ENCODE data around the gene FAM98C. TPM values are rescaled to one million over a fixed set of nuclear protein-coding genes. Genes with fewer than 3 reads are reported as not detected.
"Not testable (repeated sequence)": the region's sequence is repeated elsewhere in the genome, so short reads cannot be mapped to it uniquely, and the experiment has no call there.

Gene FAM98C
- total RNA-seq, 1 experiment from 2014 or later: 10.5 TPM

GRCh38 chr19:38395381-38396114, 7.3 kb upstream of the FAM98C start:
- DNase-seq (ENCODE audit: low read depth): no peak

GRCh38 chr19:38399081-38399480, 3.8 kb upstream of the FAM98C start:
- DNase-seq (ENCODE audit: low read depth): no peak

GRCh38 chr19:38399537-38399936, 3.4 kb upstream of the FAM98C start:
- no peak for DNase-seq (ENCODE audit: low read depth)

DNA sequence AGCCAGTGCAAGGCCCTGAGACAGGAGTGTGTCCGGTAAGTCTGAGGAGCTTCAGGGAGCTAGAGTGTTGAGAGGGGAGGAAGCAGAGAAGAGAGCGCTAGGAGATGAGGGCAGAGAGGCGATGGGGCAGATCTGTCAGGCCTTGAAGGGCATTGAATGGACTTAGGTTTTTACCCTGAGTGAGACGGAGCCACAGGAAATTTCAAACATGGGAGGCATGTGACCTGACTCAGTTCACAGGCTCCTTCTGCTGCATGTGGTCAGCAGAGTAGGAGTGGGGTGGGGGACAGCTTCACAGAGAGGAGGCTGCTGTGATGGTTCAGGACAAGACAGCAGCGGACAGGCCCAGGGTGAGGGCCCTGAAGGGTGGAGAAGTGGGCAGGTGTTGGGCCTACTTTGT, 2.5 kb upstream of the FAM98C start:
- DNase-seq (ENCODE audit: low read depth): peak; percentile 23

DNA sequence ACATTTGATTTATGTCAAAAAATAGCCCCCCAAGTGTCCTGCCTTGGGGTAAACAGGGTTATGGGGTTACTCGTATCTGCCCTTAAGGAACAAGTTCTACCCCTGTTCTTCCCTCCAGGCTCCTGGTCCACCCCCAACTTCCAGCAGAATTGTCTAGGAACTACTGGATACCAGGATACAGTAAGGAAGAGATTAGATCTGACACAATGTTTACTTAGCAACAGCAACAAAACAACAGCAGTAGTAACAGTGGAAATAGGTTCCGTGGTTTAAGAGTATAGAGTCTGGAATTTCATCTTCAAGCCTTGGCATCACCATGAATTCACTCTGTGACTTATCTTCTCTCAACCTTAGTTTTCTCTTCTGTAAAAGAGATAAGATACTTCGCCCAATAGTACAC, 1.7 kb upstream of the FAM98C start:
- peak; percentile 80 for DNase-seq (ENCODE audit: low read depth)

- DNase-seq (ENCODE audit: low read depth): no peak
Observed at GRCh38 chr19:38402623-38402966, 298 bp upstream of the FAM98C start.

- DNase-seq (ENCODE audit: low read depth): no peak
Observed at GRCh38 chr19:38404858-38405257, 2.0 kb downstream of the FAM98C start.

- no peak for DNase-seq (ENCODE audit: low read depth)
Observed at GRCh38 chr19:38405276-38405675, 2.4 kb downstream of the FAM98C start.

DNA sequence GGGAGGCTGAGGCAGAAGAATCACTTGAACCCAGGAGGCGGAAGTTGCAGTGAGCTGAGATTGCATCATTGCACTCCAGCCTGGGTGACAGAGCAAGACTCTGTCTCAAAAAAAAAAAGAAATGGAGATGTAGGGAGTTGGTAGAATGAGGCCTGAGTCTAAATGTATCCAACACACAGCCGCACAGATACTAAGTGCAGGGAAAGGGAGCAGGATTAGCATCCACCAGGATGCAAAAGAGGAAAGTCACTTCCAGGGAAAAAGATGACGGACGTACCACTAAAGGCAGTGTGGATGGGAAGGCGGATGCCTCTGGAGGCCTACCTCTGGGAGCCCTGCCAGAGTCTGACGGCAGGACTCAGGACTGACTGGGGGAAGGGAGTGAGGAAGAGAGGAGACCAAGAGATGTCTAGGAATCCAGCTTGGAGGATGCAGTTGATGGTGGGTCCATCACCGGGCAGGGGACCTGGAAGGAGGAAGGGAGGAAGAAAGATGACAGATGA, 6.8 kb downstream of the FAM98C start:
- peak; percentile 58 for DNase-seq (ENCODE audit: low read depth)

- not testable (repeated sequence) for DNase-seq (ENCODE audit: low read depth)
Observed at GRCh38 chr19:38410407-38410806, 7.5 kb downstream of the FAM98C start.

DNA sequence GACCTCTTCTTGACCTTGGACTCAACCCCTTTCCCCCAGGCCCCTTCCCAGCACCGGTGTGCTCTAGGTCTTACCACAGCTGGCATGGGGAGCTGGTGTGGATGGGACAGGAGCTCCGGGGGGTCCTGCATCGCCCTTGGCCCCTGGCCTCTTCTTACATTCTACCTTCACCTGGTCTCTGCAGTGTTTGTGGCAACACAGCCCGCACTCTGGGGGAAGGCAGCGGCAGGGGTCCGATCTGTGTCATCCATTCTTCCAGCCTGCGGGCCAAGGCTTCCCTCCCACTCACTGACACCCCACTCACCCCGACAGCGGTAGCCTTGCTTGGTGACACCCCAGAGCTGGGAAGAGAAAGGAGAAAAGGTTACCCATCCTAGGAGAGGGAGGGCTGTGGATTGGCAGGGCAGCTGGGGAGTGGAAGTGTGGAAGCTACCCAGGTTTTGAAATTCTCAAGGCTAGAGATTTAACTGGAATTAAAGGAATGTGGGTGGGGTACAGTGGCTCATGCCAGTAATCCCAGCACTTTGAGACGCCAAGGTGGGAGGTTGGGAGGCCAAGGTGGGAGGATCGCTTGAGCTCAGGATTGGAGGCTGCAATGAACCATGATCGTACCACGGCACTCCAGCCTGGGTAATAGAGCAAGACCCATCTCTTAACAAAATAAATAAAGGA, 8.3 kb downstream of the FAM98C start:
- DNase-seq (ENCODE audit: low read depth): no peak

GRCh38 chr19:38411898-38412297, 9.0 kb downstream of the FAM98C start:
- not testable (repeated sequence) for DNase-seq (ENCODE audit: low read depth)

DNA sequence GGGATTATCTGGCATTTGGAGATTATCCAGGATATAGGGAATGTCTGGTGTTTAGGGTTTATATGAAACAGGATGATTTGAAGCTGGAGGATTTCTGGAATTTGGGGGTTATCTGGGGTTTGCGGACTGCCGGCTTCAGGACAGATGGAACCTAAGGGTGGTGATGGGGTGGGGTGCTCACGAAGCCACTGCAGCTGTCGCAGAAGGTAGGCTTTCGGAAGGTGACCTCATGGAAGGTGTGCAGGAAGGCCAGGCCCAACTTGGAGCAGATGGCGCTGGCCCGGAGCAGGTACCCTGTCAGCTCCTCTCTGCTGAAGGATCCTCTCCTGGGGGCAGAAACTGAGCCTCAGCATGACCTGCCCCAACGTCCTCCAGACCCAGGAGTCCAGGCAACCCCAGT, 9.6 kb downstream of the FAM98C start:
- DNase-seq (ENCODE audit: low read depth): no peak

GRCh38 chr19:38412961-38413360, 10.1 kb downstream of the FAM98C start:
- no peak for DNase-seq (ENCODE audit: low read depth)

DNA sequence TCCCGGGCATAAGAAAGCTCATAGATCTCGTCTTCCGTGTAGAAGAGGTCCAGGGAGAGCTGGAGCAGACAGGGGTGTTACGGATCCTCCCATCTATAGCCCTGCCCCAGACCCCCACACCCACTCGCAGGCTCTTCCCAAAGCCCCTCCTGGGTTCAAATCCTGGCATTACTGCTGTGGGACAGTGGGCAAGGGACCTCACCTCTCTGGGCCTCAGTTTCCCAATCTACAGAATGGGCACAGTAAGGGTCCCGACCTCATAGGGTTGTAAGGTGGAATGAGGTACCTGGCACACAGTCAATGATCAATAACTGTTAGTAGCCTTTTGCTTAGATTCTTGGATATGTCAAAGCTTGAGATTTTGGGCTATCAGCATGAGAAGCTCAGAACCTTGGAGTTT, 10.5 kb downstream of the FAM98C start:
- DNase-seq (ENCODE audit: low read depth): no peak

- no peak for DNase-seq (ENCODE audit: low read depth)
Observed at GRCh38 chr19:38417146-38417543, 14.3 kb downstream of the FAM98C start.

DNA sequence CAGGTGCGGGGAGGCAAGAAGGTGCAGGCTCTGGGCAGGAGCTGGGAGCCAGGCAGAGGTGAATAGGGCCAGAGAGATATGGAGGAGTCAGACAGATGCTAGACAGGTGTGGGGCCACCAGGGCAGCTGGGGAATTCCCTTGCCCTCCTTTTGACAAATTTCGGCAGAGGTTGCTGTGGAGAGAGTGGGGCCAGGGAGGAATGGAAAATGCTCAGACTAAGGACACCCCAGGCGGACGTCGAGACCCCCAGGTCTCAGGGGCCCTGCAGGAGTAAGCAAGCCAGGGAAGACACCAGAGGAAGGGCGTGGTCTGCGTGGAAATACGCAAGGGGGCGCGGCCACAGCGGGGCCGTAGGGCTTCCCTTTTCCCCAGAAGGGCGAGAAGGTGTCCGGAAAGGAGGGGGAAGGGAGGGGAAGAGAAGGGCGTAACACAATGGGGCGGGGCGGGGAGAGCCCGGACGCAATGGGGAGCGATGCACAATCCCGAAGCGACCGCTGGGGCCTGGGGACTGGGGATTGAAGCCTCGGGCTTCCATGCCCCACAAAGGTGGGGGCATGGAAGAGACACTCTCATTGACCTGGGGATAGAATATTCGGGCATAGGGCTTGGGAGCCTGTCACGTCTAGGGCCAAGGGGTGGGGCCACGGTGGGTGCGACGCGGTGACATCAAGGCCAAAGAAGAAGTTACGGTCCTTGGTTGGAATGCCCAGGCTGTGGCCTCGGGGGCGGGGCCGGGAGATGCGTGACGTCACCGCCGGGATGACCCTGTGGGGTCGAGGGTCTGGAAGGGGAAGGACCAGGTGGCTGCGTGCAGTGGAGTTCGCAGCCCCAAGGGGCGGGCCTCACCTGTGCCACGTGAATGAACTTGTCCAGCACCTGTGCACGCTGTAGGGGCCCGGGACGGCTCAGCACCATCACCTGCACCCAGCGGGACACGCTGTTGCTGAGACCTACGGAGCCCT, 14.9 kb downstream of the FAM98C start:
- no peak for DNase-seq (ENCODE audit: low read depth)

DNA sequence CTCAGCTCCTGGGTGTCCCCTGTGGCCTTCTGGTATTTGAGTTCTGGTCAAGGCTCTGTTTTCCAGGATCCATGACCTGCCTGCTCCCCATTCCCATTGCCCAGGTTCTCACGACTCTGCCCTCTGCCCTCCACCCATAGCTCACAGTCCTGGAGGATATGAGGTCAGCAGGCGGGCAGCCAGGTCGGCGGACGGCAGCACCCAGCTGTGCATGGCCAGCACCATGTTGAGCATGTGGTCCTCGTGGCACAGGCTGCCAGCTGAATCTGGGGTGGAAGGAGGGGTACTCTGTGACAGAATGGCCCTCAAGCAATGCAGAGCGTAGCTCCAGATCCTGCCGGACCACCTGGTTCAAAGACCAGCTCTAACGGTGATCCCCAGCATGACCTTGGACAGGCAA, 18.0 kb downstream of the FAM98C start:
- no peak for DNase-seq (ENCODE audit: low read depth)

DNA sequence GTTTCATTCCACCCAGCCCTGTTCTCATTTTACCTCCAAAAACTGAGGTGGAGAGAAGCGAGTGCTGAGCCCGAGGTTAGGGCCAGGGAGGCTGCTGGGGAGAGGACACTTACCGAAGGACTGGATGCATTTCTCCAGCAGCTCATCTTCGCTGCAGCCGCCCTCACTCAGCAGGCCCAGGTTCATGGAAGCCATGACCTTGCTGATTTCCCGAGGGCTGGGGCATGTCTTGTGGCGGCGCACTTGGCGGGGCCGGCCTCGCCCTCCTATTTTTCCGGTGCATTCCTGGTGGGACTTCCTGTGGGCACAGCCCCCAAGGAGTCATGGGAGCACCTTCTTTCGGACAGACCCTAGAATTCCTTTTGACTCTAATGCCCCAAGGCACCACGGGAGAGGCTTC, 19.0 kb downstream of the FAM98C start:
- no peak for DNase-seq (ENCODE audit: low read depth)

DNA sequence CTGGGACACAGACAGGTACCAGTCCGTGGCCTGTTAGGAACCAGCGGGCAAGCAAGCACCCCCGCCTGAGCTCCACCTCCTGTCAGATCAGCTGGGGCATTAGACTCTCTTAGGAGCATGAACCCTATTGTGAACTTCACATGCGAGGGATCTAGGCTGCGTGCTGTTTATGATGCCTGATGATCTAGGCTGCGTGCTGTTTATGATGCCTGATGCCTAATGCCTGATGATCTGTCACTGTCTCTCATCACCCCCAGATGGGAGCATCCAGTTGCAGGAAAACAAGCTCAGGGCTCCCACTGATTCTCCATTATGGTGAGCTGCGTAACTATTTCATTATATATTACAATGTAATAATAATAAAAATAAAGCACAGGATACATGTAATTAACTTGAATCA, 19.5 kb downstream of the FAM98C start:
- DNase-seq (ENCODE audit: low read depth): no peak

GRCh38 chr19:38424272-38424671, 21.4 kb downstream of the FAM98C start:
- no peak for DNase-seq (ENCODE audit: low read depth)

DNA sequence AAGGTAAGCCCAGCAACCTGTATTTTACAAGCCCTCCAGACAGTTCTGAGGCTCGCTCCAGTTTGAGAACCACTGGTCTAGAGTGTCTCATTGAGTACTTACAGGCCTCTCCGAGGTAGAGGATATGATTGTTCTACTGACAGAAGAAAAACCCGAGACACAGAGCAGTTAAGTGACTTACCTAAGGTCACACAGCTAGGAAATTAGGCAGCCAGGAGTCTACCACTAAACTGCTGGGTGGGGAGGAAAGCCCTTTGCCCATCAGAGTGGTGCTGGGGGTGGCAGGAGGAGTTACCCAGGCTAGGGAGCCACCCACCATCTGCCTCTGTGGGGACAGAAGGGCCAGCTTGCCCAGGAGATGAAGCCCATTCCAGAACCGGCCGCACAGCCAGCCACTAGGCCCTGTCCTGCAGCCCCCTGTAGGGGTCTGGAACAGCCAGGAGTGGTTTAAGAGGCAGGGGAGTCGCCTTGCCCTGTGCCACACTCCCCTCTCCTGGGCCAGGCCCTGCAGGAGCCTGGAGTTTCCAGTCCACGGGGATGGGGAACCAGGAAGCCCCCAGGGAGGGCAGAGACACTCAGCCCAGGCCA, 22.4 kb downstream of the FAM98C start:
- DNase-seq (ENCODE audit: low read depth): no peak

All from M059J (cell line).